Activated naive CD4-positive, alpha-beta T cell treated with Interleukin-2 at 50 U/mL for 16 hours (primary cell): Measurements from ENCODE around the gene TTYH2.
"Not testable (repeated sequence)": the region's sequence is repeated elsewhere in the genome, so short reads cannot be mapped to it uniquely, and the experiment has no call there.

ENCODE experiments used
- DNase-seq: peaks from one replicate; pipeline ENCODE4 v3.0.0-alpha.2; 2020

The TTYH2 gene

GRCh38 chr17:74239172-74239571 lies 25.8 kb downstream of the TTYH2 start:
- no peak for DNase-seq

GRCh38 chr17:74240618-74241205 lies 27.3 kb downstream of the TTYH2 start:
- DNase-seq: no peak

- no peak for DNase-seq
Measured at GRCh38 chr17:74241431-74241830, 28.1 kb downstream of the TTYH2 start.

- no peak for DNase-seq
Measured at GRCh38 chr17:74241847-74242246, 28.5 kb downstream of the TTYH2 start.

- no peak for DNase-seq
Measured at GRCh38 chr17:74243013-74243755, 29.8 kb downstream of the TTYH2 start.

- DNase-seq: no peak
Measured at GRCh38 chr17:74244128-74244527, 30.8 kb downstream of the TTYH2 start.

- no peak for DNase-seq
Measured at GRCh38 chr17:74244548-74244947, 31.2 kb downstream of the TTYH2 start.

GRCh38 chr17:74245145-74245831 lies 31.9 kb downstream of the TTYH2 start:
- DNase-seq: no peak

- DNase-seq: no peak
Measured at GRCh38 chr17:74245871-74246270, 32.5 kb downstream of the TTYH2 start.

GRCh38 chr17:74249590-74250270 lies 36.4 kb downstream of the TTYH2 start:
- DNase-seq: no peak

GRCh38 chr17:74250324-74250995 lies 37.1 kb downstream of the TTYH2 start:
- no peak for DNase-seq

- DNase-seq: no peak
Measured at GRCh38 chr17:74251051-74251450, 37.7 kb downstream of the TTYH2 start.

- DNase-seq: no peak
Measured at GRCh38 chr17:74251569-74251968, 38.2 kb downstream of the TTYH2 start.

GRCh38 chr17:74252211-74252610 lies 38.8 kb downstream of the TTYH2 start:
- DNase-seq: no peak

GRCh38 chr17:74253036-74253435 lies 39.7 kb downstream of the TTYH2 start:
- no peak for DNase-seq

- DNase-seq: no peak
Measured at GRCh38 chr17:74257311-74257710, 43.9 kb downstream of the TTYH2 start.

GRCh38 chr17:74259667-74260524 lies 46.5 kb downstream of the TTYH2 start:
- no peak for DNase-seq

GRCh38 chr17:74260525-74260850 lies 47.1 kb downstream of the TTYH2 start:
- DNase-seq: no peak

GRCh38 chr17:74262601-74263000 lies 49.2 kb downstream of the TTYH2 start:
- DNase-seq: no peak

GRCh38 chr17:74267054-74267453 lies 53.7 kb downstream of the TTYH2 start:
- DNase-seq: not testable (repeated sequence)

- DNase-seq: no peak
Measured at GRCh38 chr17:74267579-74267978, 54.2 kb downstream of the TTYH2 start.

GRCh38 chr17:74267987-74268499 lies 54.7 kb downstream of the TTYH2 start:
- DNase-seq: no peak
